ENCODE measurements around the gene PCNA. TPM values are rescaled to one million over a fixed set of nuclear protein-coding genes. Genes with fewer than 3 reads are reported as not detected.

Gene PCNA
- total and polyA plus RNA-seq, 10 of the 15 experiments (the other 5 are each of a cell fraction or from before 2014, with no cell fraction given), result 389 to 694 (median 540) TPM

GRCh38 chr20:5126512-5127203 lies 6.9 kb upstream of the PCNA start, which contains the start of gene CDS2 (continued):
- TF ChIP-seq PRDM15 (CRISPR knock-in tag; IDR thresholded peaks at IDR 0.05) (no peak), ELK1 (IDR thresholded peaks at IDR 0.05; ENCODE audit: low read depth, low read length) (no peak), EGR1 (IDR thresholded peaks at IDR 0.05; ENCODE audit: borderline replicate concordance in 1 of 2, low read depth in 2 of 2, low read length in 2 of 2) (no peak), PAX5 (IDR thresholded peaks at IDR 0.05; ENCODE audit: borderline replicate concordance, low read depth, low read length) (no peak), RCOR1 (conservative IDR thresholded peaks at IDR 0.05; ENCODE audit: low read depth, low read length) (0 out of 2 replicates have a peak, but pooled peaks have one; percentile 23), SPI1 (IDR thresholded peaks at IDR 0.05; ENCODE audit: borderline replicate concordance, insufficient read depth, low read depth, low read length) (no peak), MLLT1 (IDR thresholded peaks at IDR 0.05) (no peak), PML (IDR thresholded peaks at IDR 0.05; ENCODE audit: low read length) (no peak), ATF7 (IDR thresholded peaks at IDR 0.05; ENCODE audit: low read depth) (0 out of 2 replicates have a peak, but pooled peaks have one; percentile 27), ATF2 (IDR thresholded peaks at IDR 0.05; ENCODE audit: low read length) (no peak), RBBP5 (conservative IDR thresholded peaks at IDR 0.05) (no peak), IKZF1 (conservative IDR thresholded peaks at IDR 0.05) (peak; percentile 86), SMAD1 (IDR thresholded peaks at IDR 0.05; ENCODE audit: low read depth, partially characterized antibody) (no peak), FOS (IDR thresholded peaks at IDR 0.05; ENCODE audit: borderline replicate concordance, extremely low read depth, insufficient read length) (no peak), SREBF2 (IDR thresholded peaks at IDR 0.05; ENCODE audit: low read length) (no peak), KLF5 (IDR thresholded peaks at IDR 0.05; ENCODE audit: partially characterized antibody) (peak; percentile 84), MTA3 (IDR thresholded peaks at IDR 0.05; ENCODE audit: borderline replicate concordance, low read length) (no peak), ZZZ3 (IDR thresholded peaks at IDR 0.05; ENCODE audit: control insufficient read depth, insufficient read length, low read depth) (no peak), TCF7 (IDR thresholded peaks at IDR 0.05; ENCODE audit: borderline replicate concordance) (no peak), DPF2 (IDR thresholded peaks at IDR 0.05) (no peak; the same call in 1 of the 2 replicates), NRF1 (conservative IDR thresholded peaks at IDR 0.05; ENCODE audit: low read depth, low read length) (peak; percentile 75), RUNX3 (IDR thresholded peaks at IDR 0.05; ENCODE audit: low read length) (peak; percentile 80), POLR2A (IDR thresholded peaks at IDR 0.05; ENCODE audit: low read depth, low read length) (peak; percentile 69), SIN3A (IDR thresholded peaks at IDR 0.05; ENCODE audit: low read depth, low read length) (no peak), ASH2L (IDR thresholded peaks at IDR 0.05; ENCODE audit: borderline replicate concordance, low read depth) (no peak)
